NCI-H146 treated with DMSO at 0.1 percent for 48 hours (cell line): ENCODE results near the gene VNN1.
"Not testable (repeated sequence)": the region's sequence is repeated elsewhere in the genome, so short reads cannot be mapped to it uniquely, and the experiment has no call there.

ENCODE experiments used
- DNase-seq: peaks from one replicate; lab custom pipeline; 2025; ENCODE audit not compliant: unreplicated experiment; lab: John Stamatoyannopoulos, UW

Gene VNN1

DNA sequence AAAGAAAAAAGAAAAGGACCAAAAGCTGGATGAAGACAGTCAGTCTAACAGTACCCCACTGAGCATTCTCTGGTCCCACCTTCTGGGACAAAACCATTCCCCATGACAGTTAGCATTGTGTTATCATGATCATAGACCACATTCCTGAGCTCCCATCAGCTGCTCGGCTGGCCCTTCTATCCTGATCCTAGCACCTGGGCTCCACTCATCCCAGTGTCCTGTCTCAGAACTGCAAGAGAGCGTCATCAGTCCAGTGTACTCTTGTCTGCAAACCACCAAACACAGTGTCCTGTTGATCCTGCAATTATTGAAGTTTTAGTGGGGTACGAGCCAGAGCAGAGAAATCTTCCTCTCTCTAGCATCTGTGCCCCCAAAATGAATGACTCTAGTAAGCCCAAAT lies 38.9 kb downstream of the VNN1 start:
- DNase-seq = no peak

DNA sequence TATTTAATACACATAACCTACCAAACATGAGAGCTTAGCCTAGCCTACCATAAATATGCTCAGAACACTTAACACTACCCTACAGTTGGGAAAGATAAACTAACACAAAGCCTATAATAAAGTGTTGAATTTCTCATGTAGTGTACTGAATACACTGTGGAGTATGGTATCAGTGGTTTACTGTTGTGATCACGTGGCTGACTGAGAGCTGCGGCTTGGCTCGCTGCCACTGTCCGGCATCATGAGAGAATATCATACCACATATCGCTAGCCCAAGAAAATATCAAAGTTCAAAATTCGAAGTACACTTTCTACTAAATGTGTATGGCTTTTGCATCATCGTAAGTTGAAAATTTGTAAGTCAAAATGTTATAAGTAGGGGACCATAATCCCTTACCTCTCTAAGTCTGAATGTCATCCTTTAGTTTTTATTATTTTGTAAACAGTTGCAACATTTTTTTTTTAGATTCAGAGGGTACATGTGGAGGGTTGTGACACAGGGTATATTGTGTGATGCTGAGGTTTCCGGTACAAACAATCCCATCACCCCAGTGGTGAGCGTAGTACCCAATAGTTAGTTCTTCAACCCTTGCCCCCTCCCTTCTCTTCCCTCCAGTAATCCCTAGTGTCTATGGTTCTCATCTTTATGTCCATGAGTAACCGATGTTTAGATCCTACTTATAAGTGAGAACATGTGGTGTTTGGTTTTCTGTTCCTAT lies 40.3 kb downstream of the VNN1 start:
- DNase-seq = no peak

DNA sequence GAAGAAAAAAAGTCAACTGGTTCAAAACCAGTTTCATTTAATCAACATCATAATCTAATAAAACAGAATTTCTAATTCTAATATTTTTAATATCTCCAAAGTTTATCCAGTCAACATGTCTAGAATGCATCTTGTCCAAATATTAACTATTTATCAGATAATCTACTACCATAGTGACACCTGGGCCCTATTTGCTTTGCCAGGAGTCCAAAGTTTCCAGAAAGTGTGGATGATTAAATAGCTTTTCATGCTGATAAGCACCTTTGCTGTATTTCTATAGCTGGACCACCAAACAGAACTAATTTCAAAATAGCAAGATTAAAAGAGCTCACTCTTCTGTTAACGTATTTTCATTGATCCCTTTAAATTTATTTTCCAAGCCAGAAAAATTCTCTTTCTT lies 42.6 kb downstream of the VNN1 start:
- DNase-seq = no peak

DNA sequence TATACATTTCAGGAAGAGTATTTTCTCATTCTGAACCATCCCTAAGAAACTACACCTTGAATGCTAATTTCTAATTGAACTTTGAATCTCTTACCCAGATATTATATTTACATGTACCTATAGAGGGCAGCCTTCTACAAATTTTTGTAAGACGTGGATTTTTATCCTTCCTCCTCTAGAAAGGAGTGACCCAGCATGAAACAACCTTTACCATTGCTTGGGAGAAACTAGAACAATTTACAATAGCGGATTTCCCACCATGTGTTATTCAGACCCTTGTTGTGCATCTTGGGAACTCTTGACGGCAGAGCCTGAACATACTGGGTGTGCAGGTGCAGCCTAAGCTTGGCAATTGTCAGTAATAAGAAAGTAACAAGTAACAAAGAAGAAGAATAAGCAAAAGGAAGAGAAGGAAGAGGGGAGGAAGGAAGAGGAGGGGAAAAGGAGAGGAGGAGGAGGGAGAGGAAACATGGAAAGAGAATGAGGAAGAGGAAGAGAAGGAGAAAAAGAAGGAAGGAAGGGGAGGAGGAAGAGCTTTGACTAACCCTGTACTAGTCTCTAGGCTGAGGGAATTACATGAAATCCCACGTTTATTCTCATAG lies 44.1 kb downstream of the VNN1 start:
- peak; percentile 68 for DNase-seq

GRCh38 chr6:132666118-132666517 lies 47.7 kb downstream of the VNN1 start:
- no peak for DNase-seq

- DNase-seq = no peak
These were observed 49.4 kb downstream of the VNN1 start for GRCh38 chr6:132664309-132665034.

DNA sequence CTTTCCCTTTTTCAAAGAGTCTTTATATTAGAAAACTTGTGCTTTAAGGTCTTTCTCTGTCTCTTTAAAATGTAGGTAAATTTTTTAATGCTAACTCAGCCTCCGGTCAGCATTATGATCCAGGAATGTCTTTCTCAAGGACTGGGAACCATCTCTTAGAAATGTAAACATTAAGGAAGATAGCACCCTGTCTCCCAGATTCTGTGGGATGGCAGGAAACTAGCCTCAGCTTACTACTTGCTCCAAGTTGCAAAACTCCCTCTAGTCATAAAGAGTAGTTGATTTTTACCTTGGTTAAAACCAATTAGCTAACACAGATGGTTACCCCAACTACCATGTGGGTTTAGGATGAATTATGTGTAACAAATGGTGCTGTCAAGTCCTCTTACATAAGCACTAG lies 50.2 kb downstream of the VNN1 start:
- DNase-seq = no peak

- no peak for DNase-seq
These were observed 51.9 kb downstream of the VNN1 start for GRCh38 chr6:132661906-132662305.

GRCh38 chr6:132659082-132659481 lies 54.8 kb downstream of the VNN1 start, which contains the start of gene TAAR1:
TAAR1 (minus strand) TSS chr6:132659182; CDS start chr6:132646003, 13,179 bp downstream.
- DNase-seq = peak; percentile 93

GRCh38 chr6:132651062-132651461 lies 62.8 kb downstream of the VNN1 start:
- DNase-seq = no peak

- no peak for DNase-seq
These were observed 63.4 kb downstream of the VNN1 start for GRCh38 chr6:132650429-132650828.

DNA sequence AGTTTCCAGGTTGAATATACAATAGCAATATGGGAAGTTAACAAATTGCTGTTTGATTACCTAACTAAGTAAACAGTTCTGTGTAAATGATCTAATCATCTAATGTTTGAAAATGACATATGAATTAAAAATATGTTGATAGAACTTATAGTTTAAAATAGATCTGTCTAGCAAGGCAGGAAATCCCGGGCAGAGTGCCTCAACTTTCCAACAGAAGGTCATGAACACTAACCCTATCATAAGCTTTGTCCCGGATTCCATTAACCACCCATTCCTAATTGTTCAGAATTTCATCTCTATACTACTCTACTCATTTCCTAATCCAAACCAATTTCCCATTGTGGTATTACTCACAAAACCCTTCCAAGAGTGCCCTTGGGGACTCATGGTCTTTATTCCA lies 65.0 kb downstream of the VNN1 start:
- DNase-seq = peak; percentile 25

DNA sequence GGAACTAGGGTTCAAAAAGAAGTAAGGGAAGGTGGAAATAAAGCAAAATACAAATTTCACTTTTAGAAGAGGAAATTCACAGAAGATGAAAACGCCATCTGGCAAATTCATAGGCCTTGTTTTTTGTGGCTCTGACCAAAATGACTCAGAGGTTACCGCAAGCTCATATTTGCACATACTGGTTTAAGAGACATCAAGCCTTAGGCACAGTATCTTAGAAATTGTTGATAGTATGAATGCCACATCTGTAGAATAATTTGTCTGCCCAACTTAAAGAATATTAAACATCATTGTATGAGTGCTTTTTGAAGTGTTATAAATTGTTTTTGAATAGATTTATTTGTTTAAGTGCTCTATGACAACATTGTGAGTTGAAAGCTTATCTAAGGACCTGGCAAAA lies 65.5 kb downstream of the VNN1 start:
- no peak for DNase-seq

- peak; percentile 42 for DNase-seq
These were observed 70.3 kb downstream of the VNN1 start for GRCh38 chr6:132643547-132643946.

DNA sequence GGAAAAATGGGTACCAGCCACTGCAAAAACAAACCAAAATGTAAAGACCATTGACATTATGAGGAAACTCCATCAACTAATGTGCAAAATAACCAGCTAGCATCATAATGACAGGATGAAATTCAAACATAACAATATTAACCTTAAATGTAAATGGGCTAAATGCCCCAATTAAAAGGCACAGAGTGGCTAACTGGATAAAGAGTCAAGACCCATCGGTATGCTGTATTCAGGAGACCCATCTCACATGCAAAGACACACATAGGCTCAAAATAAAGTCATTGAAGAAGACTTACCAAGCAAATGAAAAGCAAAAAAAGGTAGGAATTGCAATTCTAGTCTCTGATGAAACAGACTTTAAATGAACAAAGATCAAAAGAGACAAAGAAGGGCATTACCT lies 76.7 kb downstream of the VNN1 start:
- DNase-seq = not testable (repeated sequence)

DNA sequence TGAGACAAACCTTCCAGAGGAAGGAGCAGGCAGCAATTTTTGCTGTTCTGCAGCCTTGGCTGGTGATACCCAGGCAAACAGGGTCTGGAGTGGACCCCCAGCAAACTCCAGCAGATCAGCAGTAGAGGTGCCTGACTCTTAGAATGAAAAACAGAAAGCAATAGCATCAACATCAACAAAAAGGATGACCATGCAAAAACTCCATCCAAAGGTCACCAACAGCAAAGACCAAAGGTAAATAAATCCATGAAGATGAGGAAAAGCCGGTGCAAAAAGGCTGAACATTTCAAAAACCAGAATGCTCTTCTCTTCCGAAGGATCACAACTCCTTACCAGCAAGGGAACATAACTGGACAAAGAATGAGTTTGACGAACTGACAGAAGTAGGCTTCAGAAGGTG lies 77.9 kb downstream of the VNN1 start:
- DNase-seq = not testable (repeated sequence)

- DNase-seq = not testable (repeated sequence)
These were observed 78.6 kb downstream of the VNN1 start for GRCh38 chr6:132635288-132635687.

DNA sequence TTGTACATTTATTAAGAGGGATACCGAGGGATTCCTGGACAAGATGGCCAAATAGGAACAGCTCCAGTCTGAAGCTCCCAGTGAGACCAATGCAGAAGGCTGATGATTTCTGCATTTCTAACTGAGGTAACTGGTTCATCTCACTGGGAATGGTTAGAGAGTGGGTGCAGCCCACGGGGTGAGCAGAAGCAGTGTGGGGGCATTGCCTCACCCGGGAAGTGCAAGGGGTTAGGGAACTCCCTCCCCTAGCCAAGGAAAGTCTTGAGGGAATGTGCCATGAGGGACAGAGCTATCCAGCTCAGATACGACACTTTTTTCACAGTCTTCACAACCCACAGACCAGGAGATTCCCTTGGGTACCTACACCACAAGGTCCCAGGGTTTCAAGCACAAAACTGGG lies 79.1 kb downstream of the VNN1 start:
- no peak for DNase-seq

DNA sequence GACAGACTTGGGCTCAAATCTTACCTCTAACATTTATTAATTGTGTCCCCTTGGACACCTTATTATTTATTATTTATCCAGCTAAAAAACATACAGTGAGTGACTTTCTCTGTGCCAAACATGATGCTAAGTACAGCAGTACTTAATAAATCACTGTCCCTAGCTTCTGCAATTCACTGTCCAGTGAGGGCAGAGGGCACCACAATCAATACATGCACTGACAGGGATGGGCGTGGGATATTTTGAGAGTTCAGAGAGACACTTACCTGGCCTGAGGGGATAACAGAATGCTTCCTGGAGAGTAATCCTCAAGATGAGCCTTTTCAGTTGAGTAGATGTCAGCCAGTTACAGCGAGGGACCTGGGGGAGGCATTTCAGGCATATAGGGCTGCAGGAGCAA lies 80.5 kb downstream of the VNN1 start:
- no peak for DNase-seq
